ENCODE results near the gene LRRC23.
"Not testable (repeated sequence)": the region's sequence is repeated elsewhere in the genome, so short reads cannot be mapped to it uniquely, and the experiment has no call there.

DNA sequence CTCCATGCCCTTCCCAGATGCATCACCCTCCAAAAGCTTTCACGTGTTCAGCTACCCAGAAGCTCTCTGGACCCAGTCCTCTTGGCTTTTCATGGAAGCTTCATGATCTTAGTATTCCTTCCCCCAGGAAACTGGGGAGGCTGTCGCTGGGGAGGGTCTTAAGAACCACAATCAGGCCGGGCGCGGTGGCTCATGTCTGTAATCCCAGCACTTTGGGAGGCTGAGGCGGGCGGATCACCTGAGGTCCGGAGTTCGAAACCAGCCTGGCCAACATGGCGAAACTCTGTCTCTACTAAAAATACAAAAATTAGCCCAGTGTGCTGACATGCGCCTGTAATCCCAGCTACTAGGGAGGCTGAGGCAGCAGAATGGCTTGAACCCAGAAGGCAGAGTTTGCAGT is 3.5 kb downstream of the LRRC23 start:
- not testable (repeated sequence) for TF ChIP-seq JUND (IDR thresholded peaks at IDR 0.05); EP300 (IDR thresholded peaks at IDR 0.05; ENCODE audit: borderline replicate concordance in 1 of 2, low read depth in 1 of 2, low read length in 1 of 2)
- TF ChIP-seq, protein P1, sequence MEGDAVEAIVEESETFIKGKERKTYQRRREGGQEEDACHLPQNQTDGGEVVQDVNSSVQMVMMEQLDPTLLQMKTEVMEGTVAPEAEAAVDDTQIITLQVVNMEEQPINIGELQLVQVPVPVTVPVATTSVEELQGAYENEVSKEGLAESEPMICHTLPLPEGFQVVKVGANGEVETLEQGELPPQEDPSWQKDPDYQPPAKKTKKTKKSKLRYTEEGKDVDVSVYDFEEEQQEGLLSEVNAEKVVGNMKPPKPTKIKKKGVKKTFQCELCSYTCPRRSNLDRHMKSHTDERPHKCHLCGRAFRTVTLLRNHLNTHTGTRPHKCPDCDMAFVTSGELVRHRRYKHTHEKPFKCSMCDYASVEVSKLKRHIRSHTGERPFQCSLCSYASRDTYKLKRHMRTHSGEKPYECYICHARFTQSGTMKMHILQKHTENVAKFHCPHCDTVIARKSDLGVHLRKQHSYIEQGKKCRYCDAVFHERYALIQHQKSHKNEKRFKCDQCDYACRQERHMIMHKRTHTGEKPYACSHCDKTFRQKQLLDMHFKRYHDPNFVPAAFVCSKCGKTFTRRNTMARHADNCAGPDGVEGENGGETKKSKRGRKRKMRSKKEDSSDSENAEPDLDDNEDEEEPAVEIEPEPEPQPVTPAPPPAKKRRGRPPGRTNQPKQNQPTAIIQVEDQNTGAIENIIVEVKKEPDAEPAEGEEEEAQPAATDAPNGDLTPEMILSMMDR (IDR thresholded peaks at IDR 0.05), result not testable (repeated sequence)
- TF ChIP-seq, protein P2, sequence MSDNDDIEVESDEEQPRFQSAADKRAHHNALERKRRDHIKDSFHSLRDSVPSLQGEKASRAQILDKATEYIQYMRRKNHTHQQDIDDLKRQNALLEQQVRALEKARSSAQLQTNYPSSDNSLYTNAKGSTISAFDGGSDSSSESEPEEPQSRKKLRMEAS (IDR thresholded peaks at IDR 0.05; ENCODE audit: low read depth), result not testable (repeated sequence)
